Endothelial cell of umbilical vein (primary cell): ENCODE measurements around the gene PGK2. TPM values are rescaled to one million over a fixed set of nuclear protein-coding genes. Genes with fewer than 3 reads are reported as not detected.

Experiments
- BruUV-seq: library from RNA; stranded (reverse); fragments of 400-500 nt; replicated peaks from 2 replicates; lab custom pipeline; 2021; lab: Mats Ljungman, UMichigan
- CTCF ChIA-PET: fragments of 300-600, 350-600 bp; sonication (Branson Sonifier 250); formaldehyde crosslinking; loops from one replicate; lab custom pipeline; 2021; ENCODE audit warnings: antibody characterized with exemption, inconsistent platforms; lab: Charles Lee
- POLR2A ChIA-PET: fragments of 300-600, 350-600 bp; sonication (Branson Sonifier 250); formaldehyde crosslinking; loops from one replicate; lab custom pipeline; 2021; ENCODE audit warnings: antibody characterized with exemption, inconsistent platforms; lab: Charles Lee
- DNase-seq: peaks from one replicate; pipeline ENCODE4 v3.0.0-alpha.2; 2011; ENCODE audit warnings: low read depth, low spot score
- FAIRE-seq: peaks from 2 replicates; lab custom pipeline; 2011; peaks lifted over from hg19 to GRCh38; lab: Jason Lieb, UNC
- H2AFZ ChIP-seq: 2 replicates; pipeline ENCODE4 v1.6.0; 2012; ENCODE audit warnings: low read depth, low read length, control low read depth, inconsistent platforms
- H3K27ac ChIP-seq: 2 replicates; pipeline ENCODE4 v1.5.1; 2011; ENCODE audit warnings: low read depth, mild to moderate bottlenecking, control low read depth, low read length, moderate library complexity; ENCODE audit not compliant: insufficient read depth
- H3K27me3 ChIP-seq, 2 experiments: 2 replicates each; pipeline versions ENCODE4 v1.6.0 to v1.6.1; 2011; ENCODE audit warnings: low read length in 2 of 2, mixed read lengths in 1 of 2; ENCODE audit not compliant: control insufficient read depth in 2 of 2, insufficient read depth in 2 of 2
- H3K36me3 ChIP-seq, 2 experiments: 2 replicates in 1 of 2; 3 replicates in 1 of 2; pipeline ENCODE4 v1.5.1; 2011; ENCODE audit warnings: low read length in 2 of 2, mild to moderate bottlenecking in 1 of 2, moderate library complexity in 1 of 2; ENCODE audit not compliant: control insufficient read depth in 2 of 2, insufficient read depth in 2 of 2; ENCODE audit errors: extremely low read depth in 1 of 2
- H3K4me1 ChIP-seq: 3 replicates; pipeline ENCODE4 v1.5.1; 2011; ENCODE audit warnings: mild to moderate bottlenecking, low read length; ENCODE audit not compliant: control insufficient read depth, insufficient read depth; ENCODE audit errors: extremely low read depth
- H3K4me2 ChIP-seq: 2 replicates; pipeline ENCODE4 v1.6.1; 2011; ENCODE audit warnings: low read length, control low read depth, mixed read lengths; ENCODE audit not compliant: insufficient read depth
- H3K4me3 ChIP-seq, 3 experiments: fragments of 200-600 bp in 1 of 3; sonication (generic), shearing (Covaris generic) in 1 of 3; replicated peaks in 1 of 3; 2 replicates each; pipeline ENCODE4 v1.5.1; 2011 to 2016; ENCODE audit warnings: control low read depth in 3 of 3, low read length in 3 of 3, mild to moderate bottlenecking in 2 of 3, inconsistent platforms in 1 of 3, low read depth in 1 of 3, moderate library complexity in 1 of 3; ENCODE audit not compliant: insufficient read depth in 1 of 3
- H3K79me2 ChIP-seq: 2 replicates; pipeline ENCODE4 v1.6.0; 2012; ENCODE audit warnings: low read length, inconsistent platforms; ENCODE audit not compliant: control insufficient read depth, insufficient read depth
- H3K9ac ChIP-seq: replicated peaks from 2 replicates; pipeline ENCODE3; 2011; ENCODE audit warnings: low read length, control low read depth; ENCODE audit not compliant: insufficient read depth; ENCODE audit errors: extremely low read depth
- H3K9me1 ChIP-seq: replicated peaks from 3 replicates; pipeline ENCODE4 v1.6.0; 2011; ENCODE audit warnings: mild to moderate bottlenecking, low read length; ENCODE audit not compliant: control insufficient read depth, insufficient read depth; ENCODE audit errors: extremely low read depth
- H3K9me3 ChIP-seq: replicated peaks from 2 replicates; pipeline ENCODE4 v1.5.1; 2012; ENCODE audit warnings: low read length, inconsistent platforms; ENCODE audit not compliant: control insufficient read depth, insufficient read depth
- H4K20me1 ChIP-seq: replicated peaks from 2 replicates; pipeline ENCODE3; 2011; ENCODE audit warnings: mild to moderate bottlenecking, low read length; ENCODE audit not compliant: control insufficient read depth, insufficient read depth; ENCODE audit errors: extremely low read depth
- EZH2 ChIP-seq: IDR thresholded peaks from 2 replicates; pipeline ENCODE4 v1.6.1; 2012; ENCODE audit warnings: borderline replicate concordance, low read depth, mild to moderate bottlenecking, moderate library complexity, low read length, inconsistent platforms; ENCODE audit not compliant: severe bottlenecking
- FOS ChIP-seq: IDR thresholded peaks from 2 replicates; pipeline ENCODE4 v1.6.1; 2011; ENCODE audit warnings: mild to moderate bottlenecking, low read length, moderate library complexity, borderline replicate concordance; ENCODE audit not compliant: insufficient read depth
- MYC ChIP-seq: IDR thresholded peaks from one replicate; pipeline ENCODE4 v1.6.1; 2011; ENCODE audit warnings: mild to moderate bottlenecking, low read depth, low read length
- POLR2A ChIP-seq: IDR thresholded peaks from 2 replicates; pipeline ENCODE4 v1.6.1; 2012; ENCODE audit warnings: low read depth, mild to moderate bottlenecking, control low read depth, low read length
- POLR2AphosphoS5 ChIP-seq: IDR thresholded peaks from 2 replicates; pipeline ENCODE4 v1.6.1; 2012; ENCODE audit warnings: low read depth, mild to moderate bottlenecking, control low read depth, low read length, moderate library complexity; ENCODE audit not compliant: insufficient read depth
- dilution Hi-C: fragments of 300-500 bp; cut with MboI; formaldehyde crosslinking; loops from one replicate; pipeline ENCODE4 v1.15.0; 2019; ENCODE audit warnings: low sequenced_read_pairs; ENCODE audit not compliant: extremely low pct_ligation_motif_present
- intact Hi-C: fragments of 100-400 bp; cut with micrococcal nuclease; formaldehyde crosslinking; loops from one replicate; pipeline ENCODE4 v1.10.0; 2022
- polyA plus RNA-seq, 4 experiments: library from polyadenylated mRNA; depleted of rRNA in 3 of 4; stranded (reverse) in 3 of 4; unstranded in 1 of 4; fragments of >200 nt; gene quantifications; 2 replicates each; pipeline versions ENCODE4 v1.2.1 to v1.2.3, GENCODE V29; 2011 to 2012; ENCODE audit warnings: missing spikeins in 1 of 4
- total RNA-seq: library from RNA; stranded (reverse); gene quantifications from 2 replicates; pipeline ENCODE4 v1.2.3, GENCODE V29; 2021
- TF ChIP-seq, protein P1 (sequence below), 2 donors: IDR thresholded peaks; 1 replicate in 1 of 2; 2 replicates in 1 of 2; pipeline ENCODE4 v1.5.1; 2011; ENCODE audit warnings: low read length in 2 of 2, mild to moderate bottlenecking in 2 of 2, moderate library complexity in 2 of 2, control low read depth in 1 of 2, inconsistent platforms in 1 of 2, low read depth in 1 of 2; ENCODE audit not compliant: insufficient read depth in 1 of 2; ENCODE audit errors: extremely low read depth in 1 of 2
- TF ChIP-seq, protein P2 (sequence below): IDR thresholded peaks from 2 replicates; pipeline ENCODE4 v1.6.1; 2011; ENCODE audit not compliant: insufficient read depth, insufficient read length

Gene PGK2
- total and polyA plus RNA-seq, 2 donors (not counting 3 experiments of a cell fraction or from before 2014, with no cell fraction given), result not detected

DNA sequence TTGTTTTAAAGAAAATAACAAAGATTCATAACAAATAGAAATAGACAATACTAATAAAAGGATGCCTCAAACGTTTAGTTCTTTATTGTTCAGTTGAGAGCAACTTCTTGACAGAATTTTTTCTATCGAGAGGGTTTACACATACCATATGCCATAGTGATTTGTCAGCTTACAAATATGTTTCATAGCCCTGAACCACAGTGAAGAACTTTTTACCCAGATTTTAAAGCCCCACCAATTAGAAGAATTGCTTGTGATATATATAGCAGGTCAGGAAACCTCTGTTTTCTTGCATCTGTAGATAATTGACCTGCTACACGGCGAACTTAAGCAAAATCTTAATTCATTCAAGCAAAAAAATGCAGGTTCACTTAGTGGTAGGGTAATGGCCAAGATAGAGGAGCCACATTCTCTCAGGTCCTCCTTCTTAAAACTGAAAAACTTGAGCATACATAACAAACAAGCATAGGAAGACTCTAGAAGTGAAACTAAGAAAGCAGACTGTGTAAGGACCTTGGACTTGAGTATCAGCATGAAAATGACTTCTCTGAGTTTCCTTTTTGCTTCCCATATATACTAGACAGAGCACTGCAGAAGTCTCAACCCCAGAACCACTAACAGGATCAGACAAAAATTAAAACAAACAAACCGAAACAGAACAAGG is 39.8 kb upstream of the PGK2 start:
- POLR2A ChIA-PET, result no interaction called here
- H3K4me3 ChIP-seq, result no peak overlapping the region

More for the DNA sequence above, 39.8 kb upstream of the PGK2 start:
- DNase-seq (no peak), FAIRE-seq (no peak)
- intact Hi-C loops, result no loop called here
- no peaks in the 10 kb centered on the region for H3K27me3 ChIP-seq
- no peak overlapping the region for H3K27ac ChIP-seq
- no peaks in the 10 kb centered on the region for H3K9me1 ChIP-seq
- CTCF ChIA-PET, result no interaction called here
- TF ChIP-seq POLR2A, result no peak
- TF ChIP-seq EZH2, result no peak
- TF ChIP-seq, protein P1, sequence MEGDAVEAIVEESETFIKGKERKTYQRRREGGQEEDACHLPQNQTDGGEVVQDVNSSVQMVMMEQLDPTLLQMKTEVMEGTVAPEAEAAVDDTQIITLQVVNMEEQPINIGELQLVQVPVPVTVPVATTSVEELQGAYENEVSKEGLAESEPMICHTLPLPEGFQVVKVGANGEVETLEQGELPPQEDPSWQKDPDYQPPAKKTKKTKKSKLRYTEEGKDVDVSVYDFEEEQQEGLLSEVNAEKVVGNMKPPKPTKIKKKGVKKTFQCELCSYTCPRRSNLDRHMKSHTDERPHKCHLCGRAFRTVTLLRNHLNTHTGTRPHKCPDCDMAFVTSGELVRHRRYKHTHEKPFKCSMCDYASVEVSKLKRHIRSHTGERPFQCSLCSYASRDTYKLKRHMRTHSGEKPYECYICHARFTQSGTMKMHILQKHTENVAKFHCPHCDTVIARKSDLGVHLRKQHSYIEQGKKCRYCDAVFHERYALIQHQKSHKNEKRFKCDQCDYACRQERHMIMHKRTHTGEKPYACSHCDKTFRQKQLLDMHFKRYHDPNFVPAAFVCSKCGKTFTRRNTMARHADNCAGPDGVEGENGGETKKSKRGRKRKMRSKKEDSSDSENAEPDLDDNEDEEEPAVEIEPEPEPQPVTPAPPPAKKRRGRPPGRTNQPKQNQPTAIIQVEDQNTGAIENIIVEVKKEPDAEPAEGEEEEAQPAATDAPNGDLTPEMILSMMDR (IDR thresholded peaks at IDR 0.05; ENCODE audit: extremely low read depth in 1 of 2, insufficient read depth in 1 of 2, low read depth in 1 of 2, low read length in 2 of 2), result no peak
- TF ChIP-seq MYC, result no peak
- no peak for TF ChIP-seq FOS
- no peak for TF ChIP-seq POLR2AphosphoS5
- TF ChIP-seq, protein P2, sequence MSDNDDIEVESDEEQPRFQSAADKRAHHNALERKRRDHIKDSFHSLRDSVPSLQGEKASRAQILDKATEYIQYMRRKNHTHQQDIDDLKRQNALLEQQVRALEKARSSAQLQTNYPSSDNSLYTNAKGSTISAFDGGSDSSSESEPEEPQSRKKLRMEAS, result no peak
- BruUV-seq, result no TSS peak
- H3K79me2 ChIP-seq, result no peaks in the 10 kb centered on the region
- dilution Hi-C loops, result no loop called here
- no peak overlapping the region for H2AFZ ChIP-seq
- no peaks in the 10 kb centered on the region for H3K36me3 ChIP-seq
- no peak overlapping the region for H3K4me2 ChIP-seq
- H3K4me1 ChIP-seq, result no peaks in the 10 kb centered on the region
- no peaks in the 10 kb centered on the region for H3K9me3 ChIP-seq
- H3K9ac ChIP-seq, result no peak overlapping the region
- H4K20me1 ChIP-seq, result no peaks in the 10 kb centered on the region
